ENCODE results near the gene DNAJB9. TPM values are rescaled to one million over a fixed set of nuclear protein-coding genes. Genes with fewer than 3 reads are reported as not detected.
"Not testable (repeated sequence)": the region's sequence is repeated elsewhere in the genome, so short reads cannot be mapped to it uniquely, and the experiment has no call there.

DNAJB9 gene
- total and polyA plus RNA-seq, 10 of the 15 experiments (the other 5 are each of a cell fraction or from before 2014, with no cell fraction given) = 4.5 to 20.9 (median 8.8) TPM

GRCh38 chr7:108541478-108541877 is 28.2 kb upstream of the DNAJB9 start:
- Histone ChIP-seq H3K27ac (ENCODE audit: control insufficient read depth, insufficient read depth) (no peak overlapping the region), H2AFZ (ENCODE audit: control insufficient read depth, low read depth, low read length) (no peak overlapping the region), H3K4me3 (no peak overlapping the region), H4K20me1 (ENCODE audit: control insufficient read depth, insufficient read depth) (no peaks in the 10 kb centered on the region), H3K9me3 (replicated peaks; ENCODE audit: control insufficient read depth, insufficient read depth, low read length) (no peaks in the 10 kb centered on the region), H3K4me1 (ENCODE audit: control insufficient read depth, insufficient read depth, low read length) (no peaks in the 10 kb centered on the region), H3K9ac (ENCODE audit: control insufficient read depth, insufficient read depth, low read length) (no peak overlapping the region), H3K79me2 (ENCODE audit: control insufficient read depth, insufficient read depth, low read length) (no peaks in the 10 kb centered on the region), H3K36me3 (ENCODE audit: control insufficient read depth in 2 of 2, insufficient read depth in 2 of 2, low read length in 1 of 2) (no peaks in the 10 kb centered on the region), H3K27me3 (replicated peaks in 1 of 2; ENCODE audit: control insufficient read depth in 2 of 2, insufficient read depth in 2 of 2, low read length in 1 of 2) (no peaks in the 10 kb centered on the region), H3K4me2 (ENCODE audit: control insufficient read depth, insufficient read depth) (no peak overlapping the region)
- TF ChIP-seq IKZF2 (IDR thresholded peaks at IDR 0.05) = no peak
- TF ChIP-seq MYB (IDR thresholded peaks at IDR 0.05; ENCODE audit: borderline replicate concordance, low read depth, low read length) = no peak
- TF ChIP-seq ETV6 (conservative IDR thresholded peaks at IDR 0.05 in 1 of 2, IDR thresholded peaks at IDR 0.05 in 1 of 2; ENCODE audit: borderline replicate concordance in 1 of 2, low read depth in 1 of 2) = no peak
- no peak for TF ChIP-seq BRCA1 (IDR thresholded peaks at IDR 0.05; ENCODE audit: low read depth, low read length)
- TF ChIP-seq ZZZ3 (IDR thresholded peaks at IDR 0.05; ENCODE audit: control insufficient read depth, insufficient read length, low read depth) = no peak
- no peak for TF ChIP-seq IRF3 (IDR thresholded peaks at IDR 0.05)
- TF ChIP-seq CTCF (IDR thresholded peaks at IDR 0.05 in 2 of 3, conservative IDR thresholded peaks at IDR 0.05 in 1 of 3; ENCODE audit: control insufficient read depth in 2 of 3, extremely low read depth in 1 of 3, insufficient read depth in 1 of 3, low read depth in 3 of 3, low read length in 3 of 3) = no peak
- no peak for TF ChIP-seq EP300 (IDR thresholded peaks at IDR 0.05; ENCODE audit: borderline replicate concordance in 1 of 2, control insufficient read depth in 1 of 2, low read depth in 2 of 2, low read length in 2 of 2)
- TF ChIP-seq STAT3 (IDR thresholded peaks at IDR 0.05; ENCODE audit: low read depth, low read length) = no peak
- ChIA-PET CTCF (interaction anchor here (1.3 to 1.7 kb wide), 2 partner anchors 9 to 14 kb away, joined by 4 to 6 read pairs; no protein-coding TSS in a partner anchor), POLR2A (no interaction called here), SMC1A (ENCODE audit: uncharacterized antibody, unreplicated experiment) (interaction anchor here (0.7 to 2.7 kb wide), 3 partner anchors 10 to 24 kb away, joined by 3 to 13 read pairs (median 3); partner anchors contain the start of gene PNPLA8), RAD21 (ENCODE audit: unreplicated experiment) (no interaction called here)
- FAIRE-seq (no peak), DNase-seq (ENCODE audit: low read depth, low spot score) (no peak), ATAC-seq (no peak)
- BruUV-seq (replicated peaks) = no TSS peak
- 63% methylated on average over 2 of the region's 2 CpGs for WGBS (ENCODE audit: insufficient coverage, insufficient replicate concordance, low lambda C conversion rate, missing lambda C conversion rate)
- in situ Hi-C loops (cut with MboI) (no loop called here), intact Hi-C loops (cut with micrococcal nuclease; ENCODE audit: unreplicated experiment) (no loop called here)

- H3K27me3 ChIP-seq (replicated peaks in 1 of 2; ENCODE audit: control insufficient read depth in 2 of 2, insufficient read depth in 2 of 2, low read length in 1 of 2); intact Hi-C loops (cut with micrococcal nuclease; ENCODE audit: unreplicated experiment); H3K36me3 ChIP-seq (ENCODE audit: control insufficient read depth in 2 of 2, insufficient read depth in 2 of 2, low read length in 1 of 2); H3K9me3 ChIP-seq (replicated peaks; ENCODE audit: control insufficient read depth, insufficient read depth, low read length); H4K20me1 ChIP-seq (ENCODE audit: control insufficient read depth, insufficient read depth); FAIRE-seq; H3K4me2 ChIP-seq (ENCODE audit: control insufficient read depth, insufficient read depth); H3K79me2 ChIP-seq (ENCODE audit: control insufficient read depth, insufficient read depth, low read length); H3K27ac ChIP-seq (ENCODE audit: control insufficient read depth, insufficient read depth); H3K4me3 ChIP-seq; in situ Hi-C loops (cut with MboI); DNase-seq (ENCODE audit: low read depth, low spot score); BruUV-seq (replicated peaks); ATAC-seq; H3K9ac ChIP-seq (ENCODE audit: control insufficient read depth, insufficient read depth, low read length); H2AFZ ChIP-seq (ENCODE audit: control insufficient read depth, low read depth, low read length): not testable (repeated sequence)
- 98% methylated on average over 2 of the region's 2 CpGs for WGBS (ENCODE audit: insufficient coverage, insufficient replicate concordance, low lambda C conversion rate, missing lambda C conversion rate)
- CTCF ChIA-PET = interaction anchor here (1.2 to 1.6 kb wide), 2 partner anchors 18 to 21 kb away, joined by 3 read pairs; no protein-coding TSS in a partner anchor
- peaks cover 11% of the 10 kb centered on the region for H3K4me1 ChIP-seq (ENCODE audit: control insufficient read depth, insufficient read depth, low read length)
- RAD21 ChIA-PET (ENCODE audit: unreplicated experiment) = interaction anchor here (0.5 to 1.6 kb wide), 3 partner anchors 23 to 137 kb away, joined by 3 to 5 read pairs (median 4); partner anchors contain the start of gene PNPLA8
- SMC1A ChIA-PET (ENCODE audit: uncharacterized antibody, unreplicated experiment) = interaction anchor here (0.6 to 2.3 kb wide), 6 partner anchors 11 to 254 kb away, joined by 3 to 10 read pairs (median 4); no protein-coding TSS in a partner anchor
- POLR2A ChIA-PET = interaction anchor here (0.6 to 1.7 kb wide), 2 partner anchors 10 to 21 kb away, joined by 3 to 4 read pairs; no protein-coding TSS in a partner anchor
Measured at GRCh38 chr7:108548141-108548896, 21.4 kb upstream of the DNAJB9 start.
